K562 (cell line): ENCODE data around the gene GRAMD1B. TPM values are rescaled to one million over a fixed set of nuclear protein-coding genes. Genes with fewer than 3 reads are reported as not detected.

ENCODE experiments used
- ATAC-seq: fragments of 200-7000 bp; cut with Tn5 transposase; 3 replicates; pipeline ENCODE4 v1.9.1; 2020; ENCODE audit warnings: moderate library complexity
- BruUV-seq: library from RNA; stranded (reverse); fragments of 400-500 nt; replicated peaks from 2 replicates; lab custom pipeline; 2021; lab: Mats Ljungman, UMichigan
- CTCF ChIA-PET: fragments of 300-600 bp; formaldehyde crosslinking; extraction: SDS; loops from one replicate; lab custom pipeline; 2021; ENCODE audit warnings: low intra/inter-chr PET ratio; lab: Yijun Ruan, JAX
- POLR2A ChIA-PET: fragments of 300-600, 350-650 bp; sonication (Branson Sonifier 250); formaldehyde crosslinking; extraction: SDS; loops from one replicate; lab custom pipeline; 2021; ENCODE audit warnings: antibody characterized with exemption, inconsistent platforms; lab: Yijun Ruan, JAX
- DNase-seq, 4 experiments: peaks; one replicate each; pipeline versions ENCODE4 v3.0.0 to v3.0.0-alpha.2; 2011 to 2018; ENCODE audit warnings: low spot score in 3 of 4, mixed read lengths in 3 of 4; ENCODE audit errors: extremely low read depth in 1 of 4
- FAIRE-seq: peaks from 2 replicates; lab custom pipeline; 2011; peaks lifted over from hg19 to GRCh38; lab: Jason Lieb, UNC
- H2AFZ ChIP-seq: 2 replicates; pipeline ENCODE4 v1.6.0; 2011; ENCODE audit warnings: low read depth, low read length, control low read depth, inconsistent platforms
- H3K27ac ChIP-seq: fragments of 200-600 bp; 3 replicates; pipeline ENCODE4 v1.8.0; 2011; ENCODE audit warnings: low read depth, mild to moderate bottlenecking, control low read depth, inconsistent platforms, low read length, moderate library complexity, mixed read lengths; ENCODE audit errors: extremely low read depth
- H3K27me3 ChIP-seq, 2 experiments: fragments of 300-600 bp in 1 of 2; 2 replicates in 1 of 2; 3 replicates in 1 of 2; pipeline versions ENCODE4 v1.6.0 to v1.8.0; 2011; ENCODE audit warnings: inconsistent platforms in 2 of 2, low read length in 2 of 2, mild to moderate bottlenecking in 1 of 2, mixed read lengths in 1 of 2, moderate library complexity in 1 of 2; ENCODE audit not compliant: control insufficient read depth in 2 of 2, insufficient read depth in 2 of 2
- H3K36me3 ChIP-seq: fragments of 300-600 bp; 3 replicates; pipeline ENCODE4 v1.8.0; 2011; ENCODE audit warnings: mild to moderate bottlenecking, low read length, inconsistent platforms; ENCODE audit not compliant: control insufficient read depth, insufficient read depth
- H3K4me1 ChIP-seq, 2 experiments: fragments of 200-600 bp in 1 of 2; replicated peaks in 1 of 2; 2 replicates in 1 of 2; 3 replicates in 1 of 2; pipeline versions ENCODE4 v1.5.1 to v1.8.0; 2011; ENCODE audit warnings: inconsistent platforms in 2 of 2, low read length in 2 of 2, mild to moderate bottlenecking in 1 of 2, mixed read lengths in 1 of 2, moderate library complexity in 1 of 2; ENCODE audit not compliant: control insufficient read depth in 2 of 2, insufficient read depth in 2 of 2
- H3K4me2 ChIP-seq: 2 replicates; pipeline ENCODE4 v1.6.1; 2011; ENCODE audit warnings: low read length, control low read depth, inconsistent platforms, mixed read lengths; ENCODE audit not compliant: insufficient read depth
- H3K4me3 ChIP-seq: fragments of 200-600 bp; sonication (generic), shearing (Covaris generic); 2 replicates; pipeline ENCODE4 v1.5.1; 2016; ENCODE audit warnings: control low read depth, inconsistent platforms
- H3K79me2 ChIP-seq: fragments of 200-600 bp; 3 replicates; pipeline ENCODE4 v1.8.0; 2011; ENCODE audit warnings: low read length, inconsistent platforms; ENCODE audit not compliant: control insufficient read depth, insufficient read depth
- H3K9ac ChIP-seq, 2 experiments: 2 replicates each; pipeline versions ENCODE4 v1.6.0 to v1.6.1; 2011; ENCODE audit warnings: low read depth in 2 of 2, low read length in 2 of 2, control low read depth in 1 of 2, inconsistent platforms in 1 of 2, mild to moderate bottlenecking in 1 of 2, mixed read lengths in 1 of 2; ENCODE audit not compliant: insufficient read depth in 1 of 2
- H3K9me1 ChIP-seq: one replicate; pipeline ENCODE4 v1.6.0; 2011; ENCODE audit warnings: inconsistent platforms, mild to moderate bottlenecking, low read length, moderate library complexity; ENCODE audit not compliant: control insufficient read depth, insufficient read depth
- H3K9me3 ChIP-seq: replicated peaks from 2 replicates; pipeline ENCODE4 v1.5.1; 2011; ENCODE audit warnings: low read depth, low read length, inconsistent platforms; ENCODE audit not compliant: control insufficient read depth, insufficient read depth
- H4K20me1 ChIP-seq: replicated peaks from 2 replicates; pipeline ENCODE4 v1.6.1; 2011; ENCODE audit warnings: low read length, inconsistent platforms, mixed read lengths; ENCODE audit not compliant: control insufficient read depth, insufficient read depth
- CC2D1A ChIP-seq: fragments of 450-650 bp; IDR thresholded peaks from 2 replicates; pipeline ENCODE4 v1.6.1; 2017; ENCODE audit warnings: mild to moderate bottlenecking
- CGGBP1 ChIP-seq: fragments of 250-450 bp; sonication (Bioruptor Pico); IDR thresholded peaks from 2 replicates; pipeline ENCODE4 v1.9.0; 2021; ENCODE audit warnings: mild to moderate bottlenecking
- CHD2 ChIP-seq: IDR thresholded peaks from 2 replicates; pipeline ENCODE4 v1.6.1; 2011; ENCODE audit warnings: low read depth, low read length
- KLF13 ChIP-seq: fragments of 450-650 bp; IDR thresholded peaks from 2 replicates; pipeline ENCODE4 v1.6.1; 2016; ENCODE audit warnings: missing genetic modification characterization, low read depth, mild to moderate bottlenecking, missing compliant biosample characterization, moderate library complexity, borderline replicate concordance
- LEF1 ChIP-seq: fragments of 450-650 bp; IDR thresholded peaks from 2 replicates; pipeline ENCODE4 v1.6.1; 2016; ENCODE audit warnings: mild to moderate bottlenecking
- MTA2 ChIP-seq: fragments of 450-650 bp; IDR thresholded peaks from 2 replicates; pipeline ENCODE4 v1.6.1; 2016; ENCODE audit warnings: low read depth
- POLR2G ChIP-seq: fragments of 200-400 bp; formaldehyde crosslinking; IDR thresholded peaks from 2 replicates; pipeline ENCODE4 v1.6.1; 2017; ENCODE audit warnings: low read depth, mild to moderate bottlenecking, antibody characterized with exemption, low read length, moderate library complexity
- PRDM10 ChIP-seq: fragments of 450-650 bp; IDR thresholded peaks from 2 replicates; pipeline ENCODE4 v1.6.1; 2018; ENCODE audit not compliant: partially characterized antibody
- PRPF4 ChIP-seq: fragments of 200-400 bp; formaldehyde crosslinking; IDR thresholded peaks from one replicate; pipeline ENCODE4 v1.6.1; 2017; ENCODE audit warnings: low read length, low read depth, mild to moderate bottlenecking; ENCODE audit not compliant: insufficient read depth, poor library complexity, severe bottlenecking
- SMAD2 ChIP-seq: fragments of 150-350 bp; IDR thresholded peaks from 2 replicates; pipeline ENCODE4 v1.6.1; 2014; ENCODE audit warnings: low read depth, mild to moderate bottlenecking, low read length
- SNRNP70 ChIP-seq: fragments of 200-400 bp; formaldehyde crosslinking; optimal IDR thresholded peaks from 2 replicates; pipeline ENCODE3; 2017; ENCODE audit warnings: low read depth, low read length
- TBP ChIP-seq: optimal IDR thresholded peaks from 2 replicates; pipeline ENCODE3; 2011; ENCODE audit warnings: low read depth, low read length, improper control_type of control experiment
- THRA ChIP-seq: fragments of 450-650 bp; IDR thresholded peaks from 2 replicates; pipeline ENCODE4 v1.6.1; 2017; ENCODE audit warnings: mild to moderate bottlenecking, moderate library complexity
- ZFX ChIP-seq: sonication (generic); formaldehyde crosslinking; IDR thresholded peaks from 2 replicates; pipeline ENCODE4 v1.8.0; 2022; ENCODE audit warnings: mild to moderate bottlenecking, missing genetic modification reagents, moderate library complexity
- ZNF140 ChIP-seq: fragments of 250-450 bp; sonication (Bioruptor Pico); IDR thresholded peaks from 2 replicates; pipeline ENCODE4 v1.8.0; 2021; ENCODE audit warnings: moderate library complexity, mild to moderate bottlenecking, inconsistent platforms
- WGBS: fragments of 100-300 bp; shearing (Covaris generic); methylation state at CpG from one replicate; pipeline ENCODE4 v1.1.6; 2016; ENCODE audit warnings: low coverage, mixed read lengths; ENCODE audit not compliant: insufficient coverage; ENCODE audit errors: missing lambda C conversion rate; 5-methylcytosine and 5-hydroxymethylcytosine counted together
- in situ Hi-C: fragments of 300-500 bp; cut with MboI; formaldehyde crosslinking; loops from 4 replicates; pipeline ENCODE4 v1.15.0; 2018; ENCODE audit warnings: inconsistent platforms, mixed read lengths
- intact Hi-C: fragments of 100-400 bp; cut with micrococcal nuclease; formaldehyde crosslinking; loops from 2 replicates; pipeline ENCODE4 v1.14.2; 2022
- polyA plus RNA-seq, 8 experiments: library from polyadenylated mRNA; depleted of rRNA in 4 of 8; stranded (reverse) in 5 of 8; unstranded in 3 of 8; fragments of >200 nt; fragmentation: Nextera tagmentation in 2 of 8; fragmentation: Illumina TruSeq in 1 of 8; extraction: Ambion mirVana in 2 of 8; extraction: Trizol in 1 of 8; gene quantifications; 2 replicates each; pipeline versions ENCODE4 v1.2.1 to v1.2.3, GENCODE V29; 2011 to 2014; ENCODE audit warnings: inconsistent platforms in 1 of 8, missing spikeins in 1 of 8
- total RNA-seq, 7 experiments: library from RNA; depleted of rRNA in 6 of 7; stranded (reverse); fragments of >200 nt in 6 of 7; fragmentation: Illumina TruSeq in 2 of 7; extraction: Trizol in 2 of 7; gene quantifications; 2 replicates each; pipeline versions ENCODE4 v1.2.1 to v1.2.3, GENCODE V29; 2011 to 2021; ENCODE audit warnings: low replicate concordance in 1 of 7

GRAMD1B gene
- total and polyA plus RNA-seq, 9 of the 15 experiments (the other 6 are each of a cell fraction or from before 2014, with no cell fraction given) = 0.31 TPM; not detected in 8

- TF ChIP-seq PRDM10 = no peak
- TF ChIP-seq CC2D1A = no peak
- TF ChIP-seq, all 486 proteins: peak for 0
These were observed 22.0 kb upstream of the GRAMD1B start (continued) for GRCh38 chr11:123407996-123408597.

GRCh38 chr11:123408619-123409455 lies 21.2 kb upstream of the GRAMD1B start:
- BruUV-seq = no TSS peak
- in situ Hi-C loops = no loop called here
- no peaks in the 10 kb centered on the region for H3K4me1 ChIP-seq
- H3K4me3 ChIP-seq = no peak overlapping the region
- H2AFZ ChIP-seq = no peak overlapping the region
- H4K20me1 ChIP-seq = no peaks in the 10 kb centered on the region
- ChIA-PET POLR2A (interaction anchor here (1.7 kb wide), 1 partner anchor 67 kb away, joined by 3 read pairs; no protein-coding TSS in a partner anchor), CTCF (no interaction called here)
- H3K4me2 ChIP-seq = no peak overlapping the region
- H3K9me1 ChIP-seq = no peaks in the 10 kb centered on the region
- peaks cover 0 to 11% of the 10 kb centered on the region in 2 experiments; a peak in 2 of 5 replicates for H3K27me3 ChIP-seq
- no peaks in the 10 kb centered on the region for H3K36me3 ChIP-seq
- WGBS = 0% methylated on average over 8 of the region's 8 CpGs
- DNase-seq = no peak
- no peak overlapping the region for H3K27ac ChIP-seq
- ATAC-seq = no peak
- H3K9ac ChIP-seq = no peak overlapping the region
- no peaks in the 10 kb centered on the region for H3K9me3 ChIP-seq
- intact Hi-C loops = no loop called here
- no peak for FAIRE-seq
- no peaks in the 10 kb centered on the region for H3K79me2 ChIP-seq
- TF ChIP-seq KLF13 (tag) (no peak), ZNF140 (CRISPR knock-in tag) (no peak), CHD2 (no peak), SMAD2 (no peak), ZFX (CRISPR knock-in tag) (no peak), POLR2G (no peak), MTA2 (no peak), TBP (no peak), LEF1 (no peak), SNRNP70 (no peak), THRA (no peak), PRPF4 (no peak), CGGBP1 (CRISPR knock-in tag) (no peak)
